ENCODE data around the gene VWA3B.

DNA sequence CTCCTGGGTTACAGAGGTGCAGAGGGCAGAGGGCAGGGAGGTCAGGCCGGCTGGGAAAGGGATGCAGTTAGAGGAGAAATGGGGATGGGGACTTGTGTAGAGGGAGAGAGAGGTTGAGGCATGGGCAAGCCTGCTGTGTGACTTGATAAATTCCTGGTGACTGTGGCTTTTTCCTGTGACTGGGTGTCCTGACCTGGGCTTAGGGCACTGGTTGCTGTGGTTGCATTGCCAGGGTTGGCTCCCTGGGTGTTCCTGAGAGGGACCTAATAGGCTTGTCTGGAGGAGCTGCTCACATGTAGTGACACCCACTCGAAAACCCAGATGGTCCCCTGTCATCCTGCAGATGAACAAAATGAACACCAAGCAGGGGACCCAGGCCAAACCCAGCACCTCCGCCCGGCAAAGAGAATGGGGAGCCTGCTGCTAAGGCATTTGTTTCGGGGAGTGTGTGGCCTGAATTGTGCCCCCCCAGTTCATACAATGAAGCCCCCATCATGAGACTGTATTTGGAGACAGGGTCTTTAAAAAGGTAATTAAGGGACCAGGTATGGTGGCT is 78.6 kb downstream of the VWA3B start:
- TF ChIP-seq, protein P1, sequence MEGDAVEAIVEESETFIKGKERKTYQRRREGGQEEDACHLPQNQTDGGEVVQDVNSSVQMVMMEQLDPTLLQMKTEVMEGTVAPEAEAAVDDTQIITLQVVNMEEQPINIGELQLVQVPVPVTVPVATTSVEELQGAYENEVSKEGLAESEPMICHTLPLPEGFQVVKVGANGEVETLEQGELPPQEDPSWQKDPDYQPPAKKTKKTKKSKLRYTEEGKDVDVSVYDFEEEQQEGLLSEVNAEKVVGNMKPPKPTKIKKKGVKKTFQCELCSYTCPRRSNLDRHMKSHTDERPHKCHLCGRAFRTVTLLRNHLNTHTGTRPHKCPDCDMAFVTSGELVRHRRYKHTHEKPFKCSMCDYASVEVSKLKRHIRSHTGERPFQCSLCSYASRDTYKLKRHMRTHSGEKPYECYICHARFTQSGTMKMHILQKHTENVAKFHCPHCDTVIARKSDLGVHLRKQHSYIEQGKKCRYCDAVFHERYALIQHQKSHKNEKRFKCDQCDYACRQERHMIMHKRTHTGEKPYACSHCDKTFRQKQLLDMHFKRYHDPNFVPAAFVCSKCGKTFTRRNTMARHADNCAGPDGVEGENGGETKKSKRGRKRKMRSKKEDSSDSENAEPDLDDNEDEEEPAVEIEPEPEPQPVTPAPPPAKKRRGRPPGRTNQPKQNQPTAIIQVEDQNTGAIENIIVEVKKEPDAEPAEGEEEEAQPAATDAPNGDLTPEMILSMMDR (IDR thresholded peaks at IDR 0.05): no peak
- no peak for TF ChIP-seq POLR2A (IDR thresholded peaks at IDR 0.05)

Measured in esophagus squamous epithelium (tissue), 4 donors.